ENCODE data around the gene HOOK2. TPM values are rescaled to one million over a fixed set of nuclear protein-coding genes. Genes with fewer than 3 reads are reported as not detected.

Gene HOOK2
- total and polyA plus RNA-seq, 7 experiments from 2014 or later: 4.0 to 37.5 (median 20.1) TPM

DNA sequence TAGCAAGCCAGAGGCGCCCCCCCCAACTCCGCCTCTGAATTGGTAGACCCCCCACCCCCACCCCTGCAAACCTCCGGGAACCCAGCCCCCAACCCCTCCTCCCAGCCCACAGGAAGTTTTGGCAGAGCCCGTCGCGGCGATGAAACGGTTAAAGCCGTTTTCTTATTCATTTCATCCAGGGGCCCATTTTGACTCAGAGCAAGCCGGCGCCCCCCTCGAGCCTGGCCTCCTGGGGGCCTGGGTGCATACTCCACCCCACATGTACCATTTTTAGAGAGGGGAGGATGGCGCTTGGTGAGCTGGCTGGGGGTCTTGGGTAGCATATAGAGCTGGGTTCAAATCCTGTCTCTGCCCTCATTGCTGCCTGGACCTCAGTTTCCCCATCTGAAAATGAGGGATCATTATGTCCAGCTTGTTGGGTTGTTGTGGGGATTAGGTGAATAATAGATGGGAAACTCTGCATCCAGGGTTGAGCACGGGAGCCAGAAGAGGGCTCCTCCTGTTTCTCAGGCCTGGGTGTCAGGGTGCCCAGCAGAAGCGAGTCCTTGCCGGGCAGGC is 8.0 kb upstream of the HOOK2 start:
- Histone ChIP-seq H3K9me3 (ENCODE audit: control insufficient read depth in 2 of 3, low read length in 3 of 3) (no peaks in the 10 kb centered on the region), H3K4me3 (ENCODE audit: low read length) (no peak overlapping the region), H3K27ac (ENCODE audit: low read depth, low read length) (peak overlapping the region; percentile 98), H3K4me1 (ENCODE audit: control insufficient read depth in 2 of 2, insufficient read depth in 2 of 2, low read length in 2 of 2) (peaks cover 33 to 55% of the 10 kb centered on the region in 2 donors), H3K27me3 (ENCODE audit: control insufficient read depth in 2 of 2, insufficient read depth in 2 of 2, low read length in 2 of 2) (no peaks in the 10 kb centered on the region), H3K36me3 (ENCODE audit: control insufficient read depth in 2 of 3, insufficient read depth in 3 of 3, low read length in 3 of 3) (no peaks in the 10 kb centered on the region)
- Mint-ChIP-seq H3K4me3 (peak overlapping the region; percentile 61 to 85 (median 72)), H3K27ac (peak overlapping the region in 1 of 9 donors; percentile 99), H3K4me1 (peaks cover 12 to 38% (median 32%) of the 10 kb centered on the region in 7 donors), H3K27me3 (no peaks in the 10 kb centered on the region), H3K36me3 (no peaks in the 10 kb centered on the region), H3K9me3 (peaks cover 0 to 6% (median 0%) of the 10 kb centered on the region in 11 donors)
- ATAC-seq: no peak
- DNase-seq: peak in 2 of 9 donors; percentile 52 to 68
- intact Hi-C loops (cut with micrococcal nuclease): loop anchor here in 1 of 2 donors (2.0 to 5.0 kb wide), 2 partner anchors 369 to 1584 kb away; no protein-coding TSS in a partner anchor
- ChIA-PET CTCF (interaction anchor here (0.9 to 2.3 kb wide), 3 partner anchors 9 to 18 kb away, joined by 3 to 24 read pairs (median 17); partner anchors contain the start of gene JUNB), POLR2A (interaction anchor here (0.8 to 12.9 kb wide), 6 partner anchors 11 to 167 kb away, joined by 3 to 621 read pairs (median 8); partner anchors contain the start of genes JUNB and RNASEH2A)

DNA sequence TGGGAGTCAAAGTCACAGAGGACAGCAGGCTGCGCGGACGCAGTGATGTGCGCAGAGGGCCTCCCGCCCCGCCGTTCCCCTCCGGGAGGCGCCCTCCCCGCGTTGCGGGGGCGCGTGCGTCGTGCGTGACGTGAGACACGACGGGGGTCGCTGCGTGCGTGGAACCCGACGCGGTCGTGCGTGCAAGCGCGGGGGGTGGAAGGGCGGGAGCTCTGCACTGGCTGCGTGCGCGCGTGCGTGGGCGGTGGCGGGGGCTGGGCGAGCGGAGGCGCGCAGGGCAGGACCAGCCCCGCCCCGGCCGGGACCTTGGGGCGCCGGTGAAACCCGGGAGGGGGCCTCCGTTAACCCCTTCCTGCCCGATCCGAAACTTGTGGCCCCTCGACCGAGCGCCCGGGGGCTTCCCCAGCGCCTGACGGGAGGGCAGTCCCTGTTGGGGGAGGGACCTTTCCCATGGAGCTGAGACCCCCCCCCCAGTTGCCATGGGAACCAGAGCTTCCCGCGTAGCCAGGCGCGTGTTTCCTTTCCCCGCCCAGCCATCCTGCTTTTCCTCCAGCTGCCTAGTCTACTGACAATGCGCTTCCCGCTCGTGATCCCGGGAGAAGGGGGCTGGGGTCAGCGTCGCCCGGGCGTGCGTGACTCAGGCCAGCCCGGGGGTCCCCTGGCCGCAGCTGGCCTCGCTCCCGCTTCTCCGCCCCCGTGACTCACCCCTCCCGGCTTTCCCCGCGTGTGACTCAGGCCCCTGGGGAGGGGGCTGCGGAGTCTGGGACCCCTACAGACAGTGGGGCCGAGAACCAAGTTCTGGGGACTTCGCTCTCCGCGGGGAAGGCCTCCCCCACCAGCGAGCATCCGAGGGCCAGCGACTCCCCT is 7.3 kb upstream of the HOOK2 start:
- H3K27me3 ChIP-seq (ENCODE audit: control insufficient read depth in 2 of 2, insufficient read depth in 2 of 2, low read length in 2 of 2): no peaks in the 10 kb centered on the region
- Mint-ChIP-seq H3K27ac (peak overlapping the region in 4 of 9 donors; percentile 88 to 99 (median 93)), H3K4me3 (peak overlapping the region; percentile 76 to 96 (median 86)), H3K4me1 (peaks cover 14 to 40% (median 31%) of the 10 kb centered on the region in 7 donors), H3K9me3 (peaks cover 0 to 6% (median 0%) of the 10 kb centered on the region in 11 donors), H3K27me3 (no peaks in the 10 kb centered on the region), H3K36me3 (no peaks in the 10 kb centered on the region)
- no peaks in the 10 kb centered on the region for H3K9me3 ChIP-seq (ENCODE audit: control insufficient read depth in 2 of 3, low read length in 3 of 3)
- CTCF ChIA-PET: interaction anchor here (0.5 to 2.3 kb wide), 5 partner anchors 9 to 1656 kb away, joined by 3 to 24 read pairs (median 4); partner anchors contain the start of gene JUNB
- peaks cover 33 to 57% of the 10 kb centered on the region in 2 donors for H3K4me1 ChIP-seq (ENCODE audit: control insufficient read depth in 2 of 2, insufficient read depth in 2 of 2, low read length in 2 of 2)
- ATAC-seq (peak; percentile 81), DNase-seq (peak in 8 of 9 donors; percentile 93 to 99 (median 98))
- intact Hi-C loops (cut with micrococcal nuclease): loop anchor here (1.0 to 5.0 kb wide), 4 partner anchors 8 to 1585 kb away; partner anchors contain the start of gene JUNB (in 1 of the 2)
- H3K36me3 ChIP-seq (ENCODE audit: control insufficient read depth in 2 of 3, insufficient read depth in 3 of 3, low read length in 3 of 3): no peaks in the 10 kb centered on the region
- peak overlapping the region; percentile 58 for H3K4me3 ChIP-seq (ENCODE audit: low read length)
- POLR2A ChIA-PET: interaction anchor here (0.6 to 12.9 kb wide), 14 partner anchors 12 to 488 kb away, joined by 3 to 621 read pairs (median 3); partner anchors contain the start of genes DHPS, JUNB, RNASEH2A and THSD8
- peak overlapping the region; percentile 98 for H3K27ac ChIP-seq (ENCODE audit: low read depth, low read length)

DNA sequence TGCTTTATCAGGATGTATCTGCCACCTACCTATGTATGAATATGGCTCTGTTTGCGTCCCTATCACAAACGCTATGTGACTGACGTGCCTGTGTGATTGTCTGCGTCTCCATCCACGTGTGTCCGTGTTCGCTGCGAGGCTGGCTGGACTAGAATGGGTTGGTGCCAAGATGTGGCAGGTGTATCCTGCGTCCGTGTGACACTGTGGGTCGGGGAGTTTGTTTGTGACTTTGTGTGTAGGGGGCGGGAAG is 6.7 kb upstream of the HOOK2 start:
- POLR2A ChIA-PET: interaction anchor here (0.6 to 12.9 kb wide), 12 partner anchors 12 to 488 kb away, joined by 3 to 621 read pairs (median 3); partner anchors contain the start of genes DHPS, JUNB, RNASEH2A and THSD8
- Mint-ChIP-seq H3K27me3 (no peaks in the 10 kb centered on the region), H3K9me3 (peaks cover 0 to 6% (median 0%) of the 10 kb centered on the region in 11 donors), H3K4me1 (peaks cover 14 to 45% (median 35%) of the 10 kb centered on the region in 7 donors), H3K27ac (peak overlapping the region in 4 of 9 donors; percentile 88 to 99 (median 93)), H3K4me3 (peak overlapping the region; percentile 76 to 96 (median 86)), H3K36me3 (no peaks in the 10 kb centered on the region)
- DNase-seq (peak in 1 of 9 donors; percentile 98), ATAC-seq (no peak)
- CTCF ChIA-PET: interaction anchor here (0.7 to 2.3 kb wide), 3 partner anchors 10 to 108 kb away, joined by 3 to 24 read pairs (median 17); partner anchors contain the start of gene JUNB
- Histone ChIP-seq H3K4me3 (ENCODE audit: low read length) (peak overlapping the region; percentile 45), H3K27ac (ENCODE audit: low read depth, low read length) (peak overlapping the region; percentile 98), H3K9me3 (ENCODE audit: control insufficient read depth in 2 of 3, low read length in 3 of 3) (no peaks in the 10 kb centered on the region), H3K36me3 (ENCODE audit: control insufficient read depth in 2 of 3, insufficient read depth in 3 of 3, low read length in 3 of 3) (no peaks in the 10 kb centered on the region), H3K4me1 (ENCODE audit: control insufficient read depth in 2 of 2, insufficient read depth in 2 of 2, low read length in 2 of 2) (peaks cover 33 to 61% of the 10 kb centered on the region in 2 donors), H3K27me3 (ENCODE audit: control insufficient read depth in 2 of 2, insufficient read depth in 2 of 2, low read length in 2 of 2) (no peaks in the 10 kb centered on the region)
- intact Hi-C loops (cut with micrococcal nuclease): loop anchor here (1.0 to 5.0 kb wide), 4 partner anchors 8 to 1585 kb away; partner anchors contain the start of gene JUNB (in 1 of the 2)

GRCh38 chr19:12779162-12779993 is 4.0 kb upstream of the HOOK2 start:
- intact Hi-C loops (cut with micrococcal nuclease): no loop called here
- H3K4me3 Mint-ChIP-seq: peak overlapping the region; percentile 19 to 95 (median 60)
- Histone ChIP-seq H3K9me3 (ENCODE audit: control insufficient read depth in 2 of 3, low read length in 3 of 3) (no peaks in the 10 kb centered on the region), H3K4me1 (ENCODE audit: control insufficient read depth in 2 of 2, insufficient read depth in 2 of 2, low read length in 2 of 2) (peaks cover 22 to 44% of the 10 kb centered on the region in 2 donors), H3K36me3 (ENCODE audit: control insufficient read depth in 2 of 3, insufficient read depth in 3 of 3, low read length in 3 of 3) (no peaks in the 10 kb centered on the region), H3K27me3 (ENCODE audit: control insufficient read depth in 2 of 2, insufficient read depth in 2 of 2, low read length in 2 of 2) (no peaks in the 10 kb centered on the region), H3K4me3 (ENCODE audit: low read length) (no peak overlapping the region), H3K27ac (ENCODE audit: low read depth, low read length) (peak overlapping the region; percentile 94)
- H3K9me3 Mint-ChIP-seq: peaks cover 0 to 8% (median 0%) of the 10 kb centered on the region in 11 donors
- no peaks in the 10 kb centered on the region for H3K36me3 Mint-ChIP-seq
- DNase-seq (no peak), ATAC-seq (no peak)
- no peaks in the 10 kb centered on the region for H3K27me3 Mint-ChIP-seq
- POLR2A ChIA-PET: interaction anchor here (0.8 to 12.9 kb wide), 6 partner anchors 9 to 98 kb away, joined by 3 to 621 read pairs (median 16); partner anchors contain the start of genes DHPS, JUNB, PRDX2 and THSD8
- CTCF ChIA-PET: interaction anchor here (2.4 to 5.4 kb wide), 4 partner anchors 9 to 19 kb away, joined by 10 to 169 read pairs (median 46); partner anchors contain the start of genes JUNB, PRDX2 and THSD8
- peaks cover 19 to 45% (median 37%) of the 10 kb centered on the region in 7 donors for H3K4me1 Mint-ChIP-seq
- peak overlapping the region; percentile 43 to 98 (median 91) for H3K27ac Mint-ChIP-seq

DNA sequence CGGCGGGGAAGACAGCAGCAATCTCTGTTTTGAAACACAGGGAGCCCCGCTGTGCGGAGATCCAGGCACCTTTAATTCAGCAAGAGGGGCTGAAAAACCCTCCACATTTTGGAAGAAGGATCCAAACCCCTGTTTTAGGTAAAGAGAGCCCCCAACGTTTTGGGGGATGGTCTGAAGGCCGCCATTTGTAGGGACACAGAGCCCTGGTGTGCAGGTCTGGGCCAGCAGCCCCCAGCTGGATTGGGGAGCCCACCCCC is 3.5 kb upstream of the HOOK2 start:
- peak overlapping the region; percentile 81 to 98 (median 94) for H3K27ac Mint-ChIP-seq
- no peaks in the 10 kb centered on the region for H3K36me3 ChIP-seq (ENCODE audit: control insufficient read depth in 2 of 3, insufficient read depth in 3 of 3, low read length in 3 of 3)
- H3K4me1 ChIP-seq (ENCODE audit: control insufficient read depth in 2 of 2, insufficient read depth in 2 of 2, low read length in 2 of 2): peaks cover 22 to 40% of the 10 kb centered on the region in 2 donors
- peaks cover 0 to 8% (median 0%) of the 10 kb centered on the region in 11 donors for H3K9me3 Mint-ChIP-seq
- peaks cover 20 to 45% (median 37%) of the 10 kb centered on the region in 7 donors for H3K4me1 Mint-ChIP-seq
- ChIA-PET POLR2A (interaction anchor here (0.6 to 12.9 kb wide), 6 partner anchors 10 to 98 kb away, joined by 3 to 621 read pairs (median 16); partner anchors contain the start of genes DHPS, JUNB, PRDX2 and THSD8), CTCF (interaction anchor here (2.4 to 5.4 kb wide), 4 partner anchors 10 to 20 kb away, joined by 10 to 169 read pairs (median 46); partner anchors contain the start of genes JUNB, PRDX2 and THSD8)
- H3K9me3 ChIP-seq (ENCODE audit: control insufficient read depth in 2 of 3, low read length in 3 of 3): no peaks in the 10 kb centered on the region
- H3K36me3 Mint-ChIP-seq: no peaks in the 10 kb centered on the region
- no peaks in the 10 kb centered on the region for H3K27me3 ChIP-seq (ENCODE audit: control insufficient read depth in 2 of 2, insufficient read depth in 2 of 2, low read length in 2 of 2)
- DNase-seq (no peak), ATAC-seq (no peak)
- peak overlapping the region; percentile 94 for H3K27ac ChIP-seq (ENCODE audit: low read depth, low read length)
- intact Hi-C loops (cut with micrococcal nuclease): no loop called here
- no peaks in the 10 kb centered on the region for H3K27me3 Mint-ChIP-seq
- peak overlapping the region; percentile 82 to 95 (median 87) for H3K4me3 Mint-ChIP-seq
- H3K4me3 ChIP-seq (ENCODE audit: low read length): no peak overlapping the region

Measured in naive thymus-derived CD4-positive, alpha-beta T cell (primary cell).